Neural cell (in vitro differentiated cells): ENCODE data around the gene CENPE. TPM values are rescaled to one million over a fixed set of nuclear protein-coding genes. Genes with fewer than 3 reads are reported as not detected.
"Not testable (repeated sequence)": the region's sequence is repeated elsewhere in the genome, so short reads cannot be mapped to it uniquely, and the experiment has no call there.

Experiments used
- H2AFZ ChIP-seq: fragments of 200-600, 300-800 bp; sonication (generic), shearing (Covaris generic); 2 replicates; pipeline ENCODE4 v1.6.0; 2014; ENCODE audit warnings: low read depth, mild to moderate bottlenecking, antibody characterized with exemption, low read length, moderate library complexity
- H3F3A ChIP-seq: fragments of 200-600 bp; shearing (Covaris generic); 2 replicates; pipeline ENCODE4 v1.6.1; 2016; ENCODE audit warnings: mild to moderate bottlenecking, moderate library complexity, mixed read lengths, antibody characterized with exemption, low read length; ENCODE audit not compliant: insufficient read depth, poor library complexity, severe bottlenecking
- H3K27ac ChIP-seq: fragments of 200-600, 300-800 bp; sonication (generic), shearing (Covaris generic); 2 replicates; pipeline ENCODE4 v1.5.1; 2014; ENCODE audit warnings: mild to moderate bottlenecking, low read length, moderate library complexity
- H3K27me3 ChIP-seq: fragments of 300-800, 200-600 bp; sonication (generic), shearing (Covaris generic); 2 replicates; pipeline ENCODE4 v1.6.0; 2014; ENCODE audit warnings: mild to moderate bottlenecking, low read depth, low read length, moderate library complexity; ENCODE audit not compliant: insufficient read depth
- H3K36me3 ChIP-seq: fragments of 300-800, 200-600 bp; sonication (generic), shearing (Covaris generic); 2 replicates; pipeline ENCODE4 v1.5.1; 2014; ENCODE audit warnings: mild to moderate bottlenecking, antibody characterized with exemption, low read length, moderate library complexity; ENCODE audit not compliant: insufficient read depth
- H3K4me2 ChIP-seq: fragments of 300-800, 200-600 bp; sonication (generic), shearing (Covaris generic); 2 replicates; pipeline ENCODE4 v1.6.0; 2014; ENCODE audit warnings: mild to moderate bottlenecking, low read length
- H3K4me3 ChIP-seq: fragments of 300-800, 200-600 bp; sonication (generic), shearing (Covaris generic); 2 replicates; pipeline ENCODE4 v1.5.1; 2014; ENCODE audit warnings: mild to moderate bottlenecking, low read length, moderate library complexity
- H3K79me2 ChIP-seq: fragments of 200-600 bp; shearing (Covaris generic); replicated peaks from 2 replicates; pipeline ENCODE4 v1.6.0; 2014; ENCODE audit warnings: mild to moderate bottlenecking, low read length, moderate library complexity; ENCODE audit not compliant: insufficient read depth
- H3K9ac ChIP-seq: fragments of 300-800, 200-600 bp; sonication (generic), shearing (Covaris generic); 2 replicates; pipeline ENCODE4 v1.6.1; 2016; ENCODE audit warnings: mild to moderate bottlenecking, low read length, mixed read lengths
- H3K9me2 ChIP-seq: fragments of 200-600 bp; shearing (Covaris generic); 2 replicates; pipeline ENCODE4 v1.6.1; 2016; ENCODE audit warnings: mild to moderate bottlenecking, low read length, mixed read lengths; ENCODE audit not compliant: insufficient read depth
- H3K9me3 ChIP-seq: fragments of 200-600, 300-800 bp; sonication (generic), shearing (Covaris generic); 2 replicates; pipeline ENCODE4 v1.6.1; 2016; ENCODE audit warnings: mild to moderate bottlenecking, mixed run types, low read length, moderate library complexity, mixed read lengths
- H4K20me1 ChIP-seq: fragments of 200-600 bp; shearing (Covaris generic); 2 replicates; pipeline ENCODE4 v1.6.1; 2016; ENCODE audit warnings: mild to moderate bottlenecking, mixed run types; ENCODE audit not compliant: insufficient read depth
- CTCF ChIP-seq: fragments of 450-650 bp; IDR thresholded peaks from 2 replicates; pipeline ENCODE4 v1.5.1; 2014; ENCODE audit warnings: antibody characterized with exemption, mild to moderate bottlenecking, moderate library complexity; ENCODE audit not compliant: poor library complexity, severe bottlenecking
- EP300 ChIP-seq: fragments of 450-650 bp; conservative IDR thresholded peaks from 2 replicates; pipeline ENCODE4 v1.6.1; 2014; ENCODE audit warnings: antibody characterized with exemption, mild to moderate bottlenecking, moderate library complexity; ENCODE audit not compliant: poor library complexity, severe bottlenecking
- EZH2 ChIP-seq: fragments of 200-600, 300-800 bp; shearing (Covaris generic), sonication (generic); IDR thresholded peaks from 2 replicates; pipeline ENCODE4 v1.6.1; 2014; ENCODE audit warnings: antibody characterized with exemption, low read length, borderline replicate concordance, mild to moderate bottlenecking; ENCODE audit not compliant: insufficient read depth, poor library complexity, severe bottlenecking
- MXI1 ChIP-seq: fragments of 450-650 bp; conservative IDR thresholded peaks from 2 replicates; pipeline ENCODE4 v1.6.1; 2014; ENCODE audit warnings: antibody characterized with exemption, mild to moderate bottlenecking; ENCODE audit not compliant: poor library complexity, severe bottlenecking
- POLR2AphosphoS5 ChIP-seq: IDR thresholded peaks from 2 replicates; pipeline ENCODE4 v1.6.1; 2012
- RAD21 ChIP-seq: fragments of 450-650 bp; conservative IDR thresholded peaks from 2 replicates; pipeline ENCODE4 v1.6.1; 2014; ENCODE audit warnings: antibody characterized with exemption, mild to moderate bottlenecking, moderate library complexity
- REST ChIP-seq: IDR thresholded peaks from 2 replicates; pipeline ENCODE4 v1.6.1; 2012; ENCODE audit warnings: borderline replicate concordance
- SMC3 ChIP-seq: fragments of 450-650 bp; conservative IDR thresholded peaks from 2 replicates; pipeline ENCODE4 v1.6.1; 2014; ENCODE audit warnings: antibody characterized with exemption, mild to moderate bottlenecking, moderate library complexity; ENCODE audit not compliant: poor library complexity
- TAF1 ChIP-seq: IDR thresholded peaks from 2 replicates; pipeline ENCODE4 v1.6.1; 2012; ENCODE audit warnings: low read depth
- polyA plus RNA-seq: library from polyadenylated mRNA; depleted of rRNA; stranded (reverse); fragments of >200 nt; gene quantifications from 2 replicates; pipeline ENCODE4 v1.2.3, GENCODE V29; 2014

The CENPE gene
- polyA plus RNA-seq, 1 donor from 2014 or later = 1.8 TPM

- Histone ChIP-seq H2AFZ (no peak overlapping the region), H3K79me2 (no peaks in the 10 kb centered on the region), H3K9me2 (no peaks in the 10 kb centered on the region), H3F3A (no peaks in the 10 kb centered on the region), H4K20me1 (no peaks in the 10 kb centered on the region), H3K27ac (no peak overlapping the region), H3K4me3 (no peak overlapping the region), H3K9me3 (no peaks in the 10 kb centered on the region), H3K36me3 (no peaks in the 10 kb centered on the region), H3K9ac (no peak overlapping the region), H3K4me2 (no peak overlapping the region), H3K27me3 (no peaks in the 10 kb centered on the region)
- TF ChIP-seq SMC3 = no peak
- TF ChIP-seq MXI1 = no peak
- no peak for TF ChIP-seq EZH2
- TF ChIP-seq CTCF = no peak
- TF ChIP-seq TAF1 = no peak
- no peak for TF ChIP-seq REST
- no peak for TF ChIP-seq POLR2AphosphoS5
- no peak for TF ChIP-seq RAD21
- no peak for TF ChIP-seq EP300
These were observed 4.7 kb downstream of the CENPE start for GRCh38 chr4:103193457-103193856.

GRCh38 chr4:103171006-103171405 lies 27.1 kb downstream of the CENPE start:
- Histone ChIP-seq H3K27ac (no peak overlapping the region), H3K9me3 (no peaks in the 10 kb centered on the region), H3K4me3 (no peak overlapping the region), H2AFZ (no peak overlapping the region), H4K20me1 (no peaks in the 10 kb centered on the region), H3K4me2 (no peak overlapping the region), H3K9ac (no peak overlapping the region), H3K36me3 (no peaks in the 10 kb centered on the region), H3F3A (no peaks in the 10 kb centered on the region), H3K27me3 (no peaks in the 10 kb centered on the region), H3K9me2 (no peaks in the 10 kb centered on the region), H3K79me2 (no peaks in the 10 kb centered on the region)
- TF ChIP-seq EP300 (no peak), MXI1 (no peak), REST (no peak), SMC3 (no peak), TAF1 (no peak), RAD21 (no peak), EZH2 (no peak)

- H3K4me3 ChIP-seq, H3K27ac ChIP-seq, H3F3A ChIP-seq, H3K79me2 ChIP-seq, H3K9ac ChIP-seq, H3K9me2 ChIP-seq, H3K4me2 ChIP-seq, H3K27me3 ChIP-seq, H2AFZ ChIP-seq, H3K36me3 ChIP-seq, H4K20me1 ChIP-seq, H3K9me3 ChIP-seq: not testable (repeated sequence)
These were observed 28.4 kb downstream of the CENPE start for GRCh38 chr4:103169750-103170149.
